Transverse colon (tissue), 4 donors: ENCODE results near the gene GRSF1. TPM values are rescaled to one million over a fixed set of nuclear protein-coding genes. Genes with fewer than 3 reads are reported as not detected.

ENCODE experiments used
- DNase-seq: peaks from one replicate; pipeline ENCODE4 v3.0.0-alpha.2; 2019
- H3K27ac ChIP-seq, 4 donors: fragments of 200-600 bp; sonication (generic); 2 replicates each; pipeline ENCODE4 v1.5.1; 2016 to 2018; ENCODE audit warnings: inconsistent platforms in 4 of 4
- H3K27me3 ChIP-seq: fragments of 200-600 bp; sonication (generic); 2 replicates; pipeline ENCODE4 v1.5.1; 2017; ENCODE audit warnings: inconsistent platforms
- H3K36me3 ChIP-seq, 4 donors: fragments of 200-600 bp; sonication (generic); 2 replicates each; pipeline ENCODE4 v1.5.1; 2017 to 2019; ENCODE audit warnings: inconsistent platforms in 4 of 4
- H3K4me1 ChIP-seq, 4 donors: fragments of 200-600 bp; sonication (generic); 2 replicates each; pipeline ENCODE4 v1.5.1; 2017 to 2020; ENCODE audit warnings: inconsistent platforms in 4 of 4
- H3K4me3 ChIP-seq, 4 donors: fragments of 200-600 bp; sonication (generic); 1 replicate in 1 of 4; 2 replicates in 3 of 4; pipeline versions ENCODE4 v1.5.1 to v1.6.1; 2017 to 2019; ENCODE audit warnings: inconsistent platforms in 4 of 4
- H3K9me3 ChIP-seq, 2 donors: fragments of 200-600 bp; sonication (generic); 2 replicates each; pipeline ENCODE4 v1.5.1; 2017 to 2019; ENCODE audit warnings: inconsistent platforms in 2 of 2
- EP300 ChIP-seq: sonication (generic); formaldehyde crosslinking; IDR thresholded peaks from one replicate; pipeline ENCODE4 v1.6.1; 2017; ENCODE audit warnings: antibody characterized with exemption, low read depth
- POLR2A ChIP-seq: fragments of 450-650 bp; IDR thresholded peaks from one replicate; pipeline ENCODE4 v1.6.1; 2016; ENCODE audit warnings: antibody characterized with exemption, mild to moderate bottlenecking, moderate library complexity
- POLR2AphosphoS5 ChIP-seq, 3 donors: sonication (generic); formaldehyde crosslinking; IDR thresholded peaks; one replicate each; pipeline ENCODE4 v1.6.1; 2016; ENCODE audit warnings: antibody characterized with exemption in 3 of 3
- WGBS, 2 donors: methylation state at CpG; one replicate each; pipeline ENCODE4 v1.1.5; 2018; ENCODE audit warnings: low coverage in 1 of 2; 5-methylcytosine and 5-hydroxymethylcytosine counted together
- in situ Hi-C, 4 donors: fragments of 200-750 bp; cut with MboI; loops; one replicate each; pipeline versions ENCODE4 v1.15.0 to v1.15.1; 2017; ENCODE audit warnings: low sequenced_read_pairs in 3 of 4, low pct_ligation_motif_present in 1 of 4, low pct_unique_long_range_greater_than_20kb in 1 of 4
- intact Hi-C: fragments of 100-400 bp; cut with DNase I; formaldehyde crosslinking; loops from one replicate; pipeline ENCODE4 v1.15.1; 2023; ENCODE audit warnings: low total_unique reads
- total RNA-seq, 4 donors: library from RNA; depleted of rRNA; stranded (reverse); fragments of >200 nt; gene quantifications; one replicate each; pipeline ENCODE4 v1.1.0, GENCODE V29; 2016
- TF ChIP-seq, protein P1 (sequence below), 5 experiments: fragments of 200-600 bp in 3 of 5; fragments of 450-650 bp in 2 of 5; sonication (generic) in 3 of 5; IDR thresholded peaks; 1 replicate in 2 of 5; 2 replicates in 3 of 5; pipeline ENCODE4 v1.5.1; 2016 to 2017; ENCODE audit warnings: antibody characterized with exemption in 5 of 5, inconsistent platforms in 3 of 5, mild to moderate bottlenecking in 2 of 5, moderate library complexity in 1 of 5

GRSF1 gene
- total RNA-seq, 4 donors from 2014 or later = 42.6 to 63.2 (median 60.8) TPM

GRCh38 chr4:70874268-70875156 is 34.8 kb upstream of the GRSF1 start:
- TF ChIP-seq POLR2AphosphoS5 (IDR thresholded peaks at IDR 0.05) = no peak
- TF ChIP-seq, protein P1, sequence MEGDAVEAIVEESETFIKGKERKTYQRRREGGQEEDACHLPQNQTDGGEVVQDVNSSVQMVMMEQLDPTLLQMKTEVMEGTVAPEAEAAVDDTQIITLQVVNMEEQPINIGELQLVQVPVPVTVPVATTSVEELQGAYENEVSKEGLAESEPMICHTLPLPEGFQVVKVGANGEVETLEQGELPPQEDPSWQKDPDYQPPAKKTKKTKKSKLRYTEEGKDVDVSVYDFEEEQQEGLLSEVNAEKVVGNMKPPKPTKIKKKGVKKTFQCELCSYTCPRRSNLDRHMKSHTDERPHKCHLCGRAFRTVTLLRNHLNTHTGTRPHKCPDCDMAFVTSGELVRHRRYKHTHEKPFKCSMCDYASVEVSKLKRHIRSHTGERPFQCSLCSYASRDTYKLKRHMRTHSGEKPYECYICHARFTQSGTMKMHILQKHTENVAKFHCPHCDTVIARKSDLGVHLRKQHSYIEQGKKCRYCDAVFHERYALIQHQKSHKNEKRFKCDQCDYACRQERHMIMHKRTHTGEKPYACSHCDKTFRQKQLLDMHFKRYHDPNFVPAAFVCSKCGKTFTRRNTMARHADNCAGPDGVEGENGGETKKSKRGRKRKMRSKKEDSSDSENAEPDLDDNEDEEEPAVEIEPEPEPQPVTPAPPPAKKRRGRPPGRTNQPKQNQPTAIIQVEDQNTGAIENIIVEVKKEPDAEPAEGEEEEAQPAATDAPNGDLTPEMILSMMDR (IDR thresholded peaks at IDR 0.05) = no peak
- no peak for TF ChIP-seq POLR2A
- no peak for TF ChIP-seq EP300
- intact Hi-C loops = no loop called here
- no peak for DNase-seq
- in situ Hi-C loops = no loop called here
- H3K9me3 ChIP-seq = no peaks in the 10 kb centered on the region
- H3K4me1 ChIP-seq = no peaks in the 10 kb centered on the region
- H3K4me3 ChIP-seq = no peak overlapping the region
- H3K27ac ChIP-seq = no peak overlapping the region
- 72 to 79% methylated on average over 8 to 19 of the region's 19 CpGs for WGBS, 2 donors
- H3K27me3 ChIP-seq = no peaks in the 10 kb centered on the region
- H3K36me3 ChIP-seq = no peaks in the 10 kb centered on the region

GRCh38 chr4:70873216-70873615 is 33.5 kb upstream of the GRSF1 start:
- in situ Hi-C loops = no loop called here
- Histone ChIP-seq H3K9me3 (no peaks in the 10 kb centered on the region), H3K27ac (no peak overlapping the region), H3K4me1 (no peaks in the 10 kb centered on the region), H3K27me3 (no peaks in the 10 kb centered on the region), H3K36me3 (no peaks in the 10 kb centered on the region), H3K4me3 (no peak overlapping the region)
- 83 to 89% methylated on average over 3 of the region's 3 CpGs for WGBS, 2 donors
- no peak for TF ChIP-seq POLR2A
- no peak for TF ChIP-seq EP300
- TF ChIP-seq, protein P1 (IDR thresholded peaks at IDR 0.05) = no peak
- TF ChIP-seq POLR2AphosphoS5 (IDR thresholded peaks at IDR 0.05) = no peak
- DNase-seq = no peak
- intact Hi-C loops = no loop called here

DNA sequence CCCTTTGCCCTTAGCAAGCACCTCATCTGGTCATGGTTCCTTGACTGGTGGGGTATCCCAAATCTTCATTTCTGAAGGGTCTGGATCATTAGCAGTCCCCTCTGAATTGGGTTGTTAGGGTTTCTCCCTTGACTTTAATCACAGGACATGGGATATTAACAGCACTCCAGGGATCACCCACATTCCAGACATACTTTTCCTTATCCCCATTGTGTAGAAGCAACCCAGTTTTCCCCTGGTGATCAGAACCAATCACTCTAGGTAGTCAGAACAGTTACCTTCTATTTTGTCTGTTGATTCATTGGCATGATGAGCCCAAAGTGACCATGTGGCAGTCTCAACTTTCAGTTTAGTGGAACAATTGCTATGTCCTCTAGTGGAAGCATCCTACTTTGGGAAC is 29.1 kb upstream of the GRSF1 start:
- intact Hi-C loops (no loop called here), in situ Hi-C loops (no loop called here)
- no peak for TF ChIP-seq EP300
- TF ChIP-seq POLR2AphosphoS5 (IDR thresholded peaks at IDR 0.05) = no peak
- TF ChIP-seq, protein P1 (IDR thresholded peaks at IDR 0.05) = no peak
- TF ChIP-seq POLR2A = no peak
- Histone ChIP-seq H3K27me3 (no peaks in the 10 kb centered on the region), H3K27ac (no peak overlapping the region), H3K36me3 (no peaks in the 10 kb centered on the region), H3K9me3 (no peaks in the 10 kb centered on the region), H3K4me3 (no peak overlapping the region), H3K4me1 (no peaks in the 10 kb centered on the region)
- no peak for DNase-seq

- in situ Hi-C loops = no loop called here
- intact Hi-C loops = no loop called here
- WGBS, 2 donors = 49 to 79% methylated on average over 6 of the region's 6 CpGs
Observed at GRCh38 chr4:70863099-70863790, 23.6 kb upstream of the GRSF1 start.

More at GRCh38 chr4:70863099-70863790, 23.6 kb upstream of the GRSF1 start:
- no peaks in the 10 kb centered on the region for H3K27me3 ChIP-seq
- H3K4me3 ChIP-seq = no peak overlapping the region
- TF ChIP-seq POLR2A (no peak), EP300 (no peak), POLR2AphosphoS5 (IDR thresholded peaks at IDR 0.05) (no peak)
- TF ChIP-seq, protein P1 (IDR thresholded peaks at IDR 0.05) = no peak
- H3K36me3 ChIP-seq = no peaks in the 10 kb centered on the region
- no peak for DNase-seq
- H3K27ac ChIP-seq = no peak overlapping the region
- H3K4me1 ChIP-seq = no peaks in the 10 kb centered on the region
- no peaks in the 10 kb centered on the region for H3K9me3 ChIP-seq
